Tibial nerve (tissue), 4 donors: ENCODE results near the gene CYTH2.

Experiments used
- CTCF ChIP-seq, 5 experiments: fragments of 200-600 bp in 3 of 5; fragments of 450-650 bp in 2 of 5; sonication (generic) in 3 of 5; IDR thresholded peaks; one replicate each; pipeline ENCODE4 v1.5.1; 2016 to 2019; ENCODE audit warnings: antibody characterized with exemption in 5 of 5, mild to moderate bottlenecking in 3 of 5, moderate library complexity in 2 of 5
- EP300 ChIP-seq, 2 donors: sonication (generic); formaldehyde crosslinking; IDR thresholded peaks; one replicate each; pipeline ENCODE4 v1.6.1; 2017; ENCODE audit warnings: antibody characterized with exemption in 2 of 2, mild to moderate bottlenecking in 1 of 2
- POLR2A ChIP-seq, 2 donors: fragments of 450-650 bp; IDR thresholded peaks; one replicate each; pipeline ENCODE4 v1.6.1; 2017; ENCODE audit warnings: antibody characterized with exemption in 2 of 2, mild to moderate bottlenecking in 2 of 2, moderate library complexity in 2 of 2

- TF ChIP-seq CTCF (IDR thresholded peaks at IDR 0.05), result no peak
- TF ChIP-seq EP300 (IDR thresholded peaks at IDR 0.05), result no peak
- no peak for TF ChIP-seq POLR2A (IDR thresholded peaks at IDR 0.05)
Observed at GRCh38 chr19:48473161-48473966, 4.2 kb downstream of the CYTH2 start.
